Smooth muscle cell (in vitro differentiated cells): ENCODE measurements around the gene BCAS3. TPM values are rescaled to one million over a fixed set of nuclear protein-coding genes. Genes with fewer than 3 reads are reported as not detected.

Source experiments
- DNase-seq: peaks from one replicate; lab custom pipeline; 2025; ENCODE audit not compliant: unreplicated experiment; lab: John Stamatoyannopoulos, UW
- H2AFZ ChIP-seq: fragments of 200-600 bp; sonication (generic); 2 replicates; pipeline ENCODE4 v1.6.0; 2016; ENCODE audit warnings: antibody characterized with exemption, low read depth, mild to moderate bottlenecking
- H3F3A ChIP-seq: fragments of 200-600 bp; sonication (generic); 2 replicates; pipeline ENCODE4 v1.6.0; 2017; ENCODE audit warnings: antibody characterized with exemption, low read depth
- H3K27ac ChIP-seq: fragments of 200-600 bp; sonication (generic); 2 replicates; pipeline ENCODE4 v1.5.1; 2016; ENCODE audit warnings: low read depth, mild to moderate bottlenecking
- H3K27me3 ChIP-seq: fragments of 200-600 bp; sonication (generic); 2 replicates; pipeline ENCODE4 v1.6.1; 2016; ENCODE audit warnings: low read depth, mild to moderate bottlenecking
- H3K36me3 ChIP-seq: fragments of 200-600 bp; sonication (generic); 2 replicates; pipeline ENCODE4 v1.5.1; 2016; ENCODE audit warnings: low read depth
- H3K4me1 ChIP-seq: fragments of 200-600 bp; sonication (generic); 2 replicates; pipeline ENCODE4 v1.5.1; 2016; ENCODE audit warnings: low read depth
- H3K4me2 ChIP-seq: fragments of 200-600 bp; sonication (generic); 2 replicates; pipeline ENCODE4 v1.6.0; 2016; ENCODE audit warnings: mild to moderate bottlenecking
- H3K4me3 ChIP-seq: fragments of 200-600 bp; sonication (generic); 2 replicates; pipeline ENCODE4 v1.5.1; 2016; ENCODE audit warnings: mild to moderate bottlenecking
- H3K79me2 ChIP-seq: fragments of 200-600 bp; sonication (generic); 2 replicates; pipeline ENCODE4 v1.6.0; 2016; ENCODE audit warnings: low read depth, mild to moderate bottlenecking
- H3K9ac ChIP-seq: fragments of 200-600 bp; sonication (generic); 2 replicates; pipeline ENCODE4 v1.6.0; 2016; ENCODE audit warnings: low read depth
- H3K9me3 ChIP-seq: fragments of 200-600 bp; sonication (generic); replicated peaks from 2 replicates; pipeline ENCODE4 v1.5.1; 2016; ENCODE audit warnings: low read depth
- H4K20me1 ChIP-seq: fragments of 200-600 bp; sonication (generic); 2 replicates; pipeline ENCODE4 v1.6.0; 2016; ENCODE audit warnings: low read depth
- CTCF ChIP-seq: fragments of 200-600 bp; sonication (generic); IDR thresholded peaks from 2 replicates; pipeline ENCODE4 v1.5.1; 2017; ENCODE audit warnings: borderline replicate concordance, mild to moderate bottlenecking, antibody characterized with exemption; ENCODE audit not compliant: insufficient read depth, poor library complexity, severe bottlenecking
- WGBS: methylation state at CpG from one replicate; pipeline ENCODE4 v1.1.7; 2016; ENCODE audit warnings: low lambda C conversion rate; 5-methylcytosine and 5-hydroxymethylcytosine counted together
- polyA plus RNA-seq: library from polyadenylated mRNA; unstranded; fragments of >200 nt; fragmentation: Nextera tagmentation; extraction: Ambion mirVana; gene quantifications from 2 replicates; pipeline ENCODE4 v1.2.1, GENCODE V29; 2016
- total RNA-seq: library from RNA; depleted of rRNA; stranded (reverse); fragments of >200 nt; gene quantifications from 2 replicates; pipeline ENCODE4 v1.2.3, GENCODE V29; 2014

BCAS3 gene
- total and polyA plus RNA-seq, 2 experiments from 2014 or later = 17.2 to 54.5 TPM

GRCh38 chr17:61389670-61390478 is 712.2 kb downstream of the BCAS3 start:
- peak overlapping the region; percentile 68 for H3K4me2 ChIP-seq
- no peak overlapping the region for H2AFZ ChIP-seq
- no peak for DNase-seq
- no peak overlapping the region for H3K4me3 ChIP-seq
- H3F3A ChIP-seq = no peaks in the 10 kb centered on the region
- H3K9me3 ChIP-seq = no peaks in the 10 kb centered on the region
- peak; percentile 93 for TF ChIP-seq CTCF
- peaks cover 7% of the 10 kb centered on the region for H3K4me1 ChIP-seq
- no peak overlapping the region for H3K9ac ChIP-seq
- H4K20me1 ChIP-seq = no peaks in the 10 kb centered on the region
- no peaks in the 10 kb centered on the region for H3K79me2 ChIP-seq
- H3K27me3 ChIP-seq = no peaks in the 10 kb centered on the region
- no peak overlapping the region for H3K27ac ChIP-seq
- H3K36me3 ChIP-seq = no peaks in the 10 kb centered on the region
- WGBS = 33% methylated on average over 25 of the region's 25 CpGs

GRCh38 chr17:61390479-61390791 is 712.8 kb downstream of the BCAS3 start:
- Histone ChIP-seq H2AFZ (no peak overlapping the region), H3K4me1 (peaks cover 7% of the 10 kb centered on the region), H3K9ac (no peak overlapping the region), H3K4me3 (no peak overlapping the region), H4K20me1 (no peaks in the 10 kb centered on the region), H3K4me2 (no peak overlapping the region), H3K36me3 (no peaks in the 10 kb centered on the region), H3F3A (no peaks in the 10 kb centered on the region), H3K9me3 (no peaks in the 10 kb centered on the region), H3K79me2 (no peaks in the 10 kb centered on the region), H3K27me3 (no peaks in the 10 kb centered on the region), H3K27ac (no peak overlapping the region)
- no peak for DNase-seq
- no peak for TF ChIP-seq CTCF
- 91% methylated on average over 11 of the region's 11 CpGs for WGBS

GRCh38 chr17:61391595-61392291 is 714.1 kb downstream of the BCAS3 start:
- H3K4me3 ChIP-seq = no peak overlapping the region

More at GRCh38 chr17:61391595-61392291, 714.1 kb downstream of the BCAS3 start:
- no peak overlapping the region for H3K9ac ChIP-seq
- H2AFZ ChIP-seq = no peak overlapping the region
- WGBS = 93% methylated on average over 18 of the region's 19 CpGs
- no peak overlapping the region for H3K27ac ChIP-seq
- H3K4me1 ChIP-seq = peaks cover 16% of the 10 kb centered on the region
- H3K27me3 ChIP-seq = peaks cover 2% of the 10 kb centered on the region
- H3K79me2 ChIP-seq = peaks cover 8% of the 10 kb centered on the region
- H3K4me2 ChIP-seq = no peak overlapping the region
- no peaks in the 10 kb centered on the region for H3F3A ChIP-seq
- H3K9me3 ChIP-seq = no peaks in the 10 kb centered on the region
- H3K36me3 ChIP-seq = no peaks in the 10 kb centered on the region
- no peaks in the 10 kb centered on the region for H4K20me1 ChIP-seq
- DNase-seq = no peak
- TF ChIP-seq CTCF = no peak
